ENCODE results near the gene KRTAP10-3.

Gene KRTAP10-3

GRCh38 chr21:44571844-44572782 is 13.5 kb upstream of the KRTAP10-3 start:
- DNase-seq (ENCODE audit: insufficient read length, low spot score) (no peak), FAIRE-seq (no peak)
- TF ChIP-seq SPI1 (IDR thresholded peaks at IDR 0.05; ENCODE audit: low read depth, low read length) = no peak
- TF ChIP-seq PAX5 (IDR thresholded peaks at IDR 0.05; ENCODE audit: insufficient read depth, low read length, severe bottlenecking) = no peak
- TF ChIP-seq TAF1 (IDR thresholded peaks at IDR 0.05; ENCODE audit: low read depth, low read length) = no peak
- no peak for TF ChIP-seq POLR2A (IDR thresholded peaks at IDR 0.05; ENCODE audit: low read depth, low read length)
- TF ChIP-seq POLR2AphosphoS5 (IDR thresholded peaks at IDR 0.05; ENCODE audit: low read depth, low read length) = no peak
- TF ChIP-seq POU2F2 (IDR thresholded peaks at IDR 0.05; ENCODE audit: low read depth, low read length) = no peak

GRCh38 chr21:44571296-44571695 is 12.7 kb upstream of the KRTAP10-3 start:
- no peak for FAIRE-seq
- DNase-seq (ENCODE audit: insufficient read length, low spot score) = no peak
- TF ChIP-seq POLR2A (IDR thresholded peaks at IDR 0.05; ENCODE audit: low read depth, low read length) (no peak), POU2F2 (IDR thresholded peaks at IDR 0.05; ENCODE audit: low read depth, low read length) (no peak), TAF1 (IDR thresholded peaks at IDR 0.05; ENCODE audit: low read depth, low read length) (no peak), SPI1 (IDR thresholded peaks at IDR 0.05; ENCODE audit: low read depth, low read length) (no peak), POLR2AphosphoS5 (IDR thresholded peaks at IDR 0.05; ENCODE audit: low read depth, low read length) (no peak), PAX5 (IDR thresholded peaks at IDR 0.05; ENCODE audit: insufficient read depth, low read length, severe bottlenecking) (no peak)

DNA sequence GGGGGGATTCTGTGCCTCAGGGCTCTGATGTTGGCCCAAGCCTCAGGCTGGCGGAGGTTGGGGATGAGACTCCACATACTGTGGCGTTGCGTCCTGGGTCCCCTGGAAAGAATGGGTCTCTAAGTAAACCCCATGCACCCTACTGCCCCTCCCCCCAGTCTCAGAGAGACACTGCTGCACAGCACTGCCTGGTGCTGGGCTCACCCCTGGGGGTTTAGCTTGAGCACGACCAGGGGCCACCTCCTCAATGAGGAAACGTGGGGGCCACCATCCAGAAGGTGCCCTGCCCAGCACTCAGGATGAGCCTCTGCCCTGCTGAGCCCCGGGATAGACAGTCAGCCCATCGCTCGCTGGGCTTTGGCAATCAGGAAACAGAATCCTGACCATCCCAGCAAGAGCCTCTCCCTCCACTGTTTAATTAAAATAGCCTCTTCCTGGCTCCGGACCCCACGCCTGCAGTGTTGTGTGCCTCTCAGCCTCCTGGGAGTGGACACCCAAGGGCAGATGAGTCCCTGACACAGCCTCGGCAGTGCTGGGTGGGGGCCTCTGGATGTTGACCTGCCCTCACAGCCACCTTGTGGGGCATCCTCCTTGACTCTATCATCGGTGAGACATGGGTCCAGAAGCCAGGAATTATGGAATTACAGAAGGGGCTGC is 11.4 kb upstream of the KRTAP10-3 start:
- DNase-seq (ENCODE audit: insufficient read length, low spot score) (no peak), FAIRE-seq (no peak)
- no peak for TF ChIP-seq SPI1 (IDR thresholded peaks at IDR 0.05; ENCODE audit: low read depth, low read length)
- no peak for TF ChIP-seq PAX5 (IDR thresholded peaks at IDR 0.05; ENCODE audit: insufficient read depth, low read length, severe bottlenecking)
- no peak for TF ChIP-seq POU2F2 (IDR thresholded peaks at IDR 0.05; ENCODE audit: low read depth, low read length)
- no peak for TF ChIP-seq POLR2AphosphoS5 (IDR thresholded peaks at IDR 0.05; ENCODE audit: low read depth, low read length)
- no peak for TF ChIP-seq TAF1 (IDR thresholded peaks at IDR 0.05; ENCODE audit: low read depth, low read length)
- no peak for TF ChIP-seq POLR2A (IDR thresholded peaks at IDR 0.05; ENCODE audit: low read depth, low read length)

GRCh38 chr21:44568667-44569556 is 10.3 kb upstream of the KRTAP10-3 start:
- TF ChIP-seq POU2F2 (IDR thresholded peaks at IDR 0.05; ENCODE audit: low read depth, low read length) = no peak
- TF ChIP-seq TAF1 (IDR thresholded peaks at IDR 0.05; ENCODE audit: low read depth, low read length) = no peak
- no peak for TF ChIP-seq SPI1 (IDR thresholded peaks at IDR 0.05; ENCODE audit: low read depth, low read length)
- no peak for TF ChIP-seq PAX5 (IDR thresholded peaks at IDR 0.05; ENCODE audit: insufficient read depth, low read length, severe bottlenecking)
- TF ChIP-seq POLR2A (IDR thresholded peaks at IDR 0.05; ENCODE audit: low read depth, low read length) = no peak
- no peak for TF ChIP-seq POLR2AphosphoS5 (IDR thresholded peaks at IDR 0.05; ENCODE audit: low read depth, low read length)
- FAIRE-seq = no peak
- DNase-seq (ENCODE audit: insufficient read length, low spot score) = no peak

- FAIRE-seq (no peak), DNase-seq (ENCODE audit: insufficient read length, low spot score) (no peak)
- TF ChIP-seq POLR2AphosphoS5 (IDR thresholded peaks at IDR 0.05; ENCODE audit: low read depth, low read length) (no peak), TAF1 (IDR thresholded peaks at IDR 0.05; ENCODE audit: low read depth, low read length) (no peak), POLR2A (IDR thresholded peaks at IDR 0.05; ENCODE audit: low read depth, low read length) (no peak), SPI1 (IDR thresholded peaks at IDR 0.05; ENCODE audit: low read depth, low read length) (no peak), PAX5 (IDR thresholded peaks at IDR 0.05; ENCODE audit: insufficient read depth, low read length, severe bottlenecking) (no peak), POU2F2 (IDR thresholded peaks at IDR 0.05; ENCODE audit: low read depth, low read length) (no peak)
These were observed 9.7 kb upstream of the KRTAP10-3 start for GRCh38 chr21:44568261-44568660.

- TF ChIP-seq SPI1 (IDR thresholded peaks at IDR 0.05; ENCODE audit: low read depth, low read length) = no peak
- no peak for TF ChIP-seq PAX5 (IDR thresholded peaks at IDR 0.05; ENCODE audit: insufficient read depth, low read length, severe bottlenecking)
- no peak for TF ChIP-seq POLR2AphosphoS5 (IDR thresholded peaks at IDR 0.05; ENCODE audit: low read depth, low read length)
- TF ChIP-seq POLR2A (IDR thresholded peaks at IDR 0.05; ENCODE audit: low read depth, low read length) = no peak
- TF ChIP-seq POU2F2 (IDR thresholded peaks at IDR 0.05; ENCODE audit: low read depth, low read length) = no peak
- no peak for TF ChIP-seq TAF1 (IDR thresholded peaks at IDR 0.05; ENCODE audit: low read depth, low read length)
- FAIRE-seq (no peak), DNase-seq (ENCODE audit: insufficient read length, low spot score) (no peak)
These were observed 9.0 kb upstream of the KRTAP10-3 start for GRCh38 chr21:44567481-44568171.

- no peak for DNase-seq (ENCODE audit: insufficient read length, low spot score)
- no peak for FAIRE-seq
- TF ChIP-seq POLR2AphosphoS5 (IDR thresholded peaks at IDR 0.05; ENCODE audit: low read depth, low read length) = no peak
- TF ChIP-seq TAF1 (IDR thresholded peaks at IDR 0.05; ENCODE audit: low read depth, low read length) = no peak
- no peak for TF ChIP-seq SPI1 (IDR thresholded peaks at IDR 0.05; ENCODE audit: low read depth, low read length)
- TF ChIP-seq PAX5 (IDR thresholded peaks at IDR 0.05; ENCODE audit: insufficient read depth, low read length, severe bottlenecking) = no peak
- no peak for TF ChIP-seq POLR2A (IDR thresholded peaks at IDR 0.05; ENCODE audit: low read depth, low read length)
- TF ChIP-seq POU2F2 (IDR thresholded peaks at IDR 0.05; ENCODE audit: low read depth, low read length) = no peak
These were observed 7.8 kb upstream of the KRTAP10-3 start for GRCh38 chr21:44566403-44566802.
